Naive B cell (primary cell): ENCODE measurements around the gene B3GNT4. TPM values are rescaled to one million over a fixed set of nuclear protein-coding genes. Genes with fewer than 3 reads are reported as not detected.
"Not testable (repeated sequence)": the region's sequence is repeated elsewhere in the genome, so short reads cannot be mapped to it uniquely, and the experiment has no call there.

Source experiments
- ATAC-seq, 2 donors: fragments of 150-1000 bp; cut with Tn5 transposase; 2 replicates each; pipeline ENCODE4 v1.10.0; 2021; ENCODE audit warnings: low read depth in 2 of 2, mild to moderate bottlenecking in 2 of 2, moderate library complexity in 2 of 2
- DNase-seq: peaks from one replicate; pipeline ENCODE4 v3.0.0; 2022
- H3K27ac Mint-ChIP-seq, 6 donors: one replicate each; pipeline ENCODE4 v1.8.0; 2020 to 2022; ENCODE audit warnings: mild to moderate bottlenecking in 6 of 6, mixed read lengths in 6 of 6, moderate library complexity in 5 of 6, inconsistent platforms in 2 of 6
- H3K27me3 Mint-ChIP-seq, 3 donors: one replicate each; pipeline ENCODE4 v1.8.0; 2021 to 2022; ENCODE audit warnings: mixed read lengths in 3 of 3, mild to moderate bottlenecking in 1 of 3
- H3K36me3 Mint-ChIP-seq, 2 donors: one replicate each; pipeline ENCODE4 v1.8.0; 2020 to 2022; ENCODE audit warnings: mixed read lengths in 2 of 2, inconsistent platforms in 1 of 2, mild to moderate bottlenecking in 1 of 2
- H3K4me1 Mint-ChIP-seq, 3 donors: one replicate each; pipeline ENCODE4 v1.8.0; 2020 to 2022; ENCODE audit warnings: mixed read lengths in 3 of 3, inconsistent platforms in 1 of 3, mild to moderate bottlenecking in 1 of 3, moderate library complexity in 1 of 3
- H3K4me3 Mint-ChIP-seq, 8 donors: one replicate each; pipeline ENCODE4 v1.8.0; 2020 to 2022; ENCODE audit warnings: mild to moderate bottlenecking in 8 of 8, mixed read lengths in 8 of 8, moderate library complexity in 8 of 8, inconsistent platforms in 2 of 8
- H3K9me3 Mint-ChIP-seq, 7 donors: one replicate each; pipeline ENCODE4 v1.8.0; 2020 to 2022; ENCODE audit warnings: mixed read lengths in 7 of 7, mild to moderate bottlenecking in 5 of 7, inconsistent platforms in 2 of 7, moderate library complexity in 1 of 7
- polyA plus RNA-seq, 6 donors: library from polyadenylated mRNA; unstranded; fragments of 300-500 nt; fragmentation: Illumina TruSeq; gene quantifications; one replicate each; pipeline ENCODE4 v1.2.3, GENCODE V29; 2021; ENCODE audit warnings: low read depth in 6 of 6

B3GNT4 gene
- polyA plus RNA-seq, 6 donors from 2014 or later, result 0.54 to 0.84 (median 0.56) TPM; not detected in 3

DNA sequence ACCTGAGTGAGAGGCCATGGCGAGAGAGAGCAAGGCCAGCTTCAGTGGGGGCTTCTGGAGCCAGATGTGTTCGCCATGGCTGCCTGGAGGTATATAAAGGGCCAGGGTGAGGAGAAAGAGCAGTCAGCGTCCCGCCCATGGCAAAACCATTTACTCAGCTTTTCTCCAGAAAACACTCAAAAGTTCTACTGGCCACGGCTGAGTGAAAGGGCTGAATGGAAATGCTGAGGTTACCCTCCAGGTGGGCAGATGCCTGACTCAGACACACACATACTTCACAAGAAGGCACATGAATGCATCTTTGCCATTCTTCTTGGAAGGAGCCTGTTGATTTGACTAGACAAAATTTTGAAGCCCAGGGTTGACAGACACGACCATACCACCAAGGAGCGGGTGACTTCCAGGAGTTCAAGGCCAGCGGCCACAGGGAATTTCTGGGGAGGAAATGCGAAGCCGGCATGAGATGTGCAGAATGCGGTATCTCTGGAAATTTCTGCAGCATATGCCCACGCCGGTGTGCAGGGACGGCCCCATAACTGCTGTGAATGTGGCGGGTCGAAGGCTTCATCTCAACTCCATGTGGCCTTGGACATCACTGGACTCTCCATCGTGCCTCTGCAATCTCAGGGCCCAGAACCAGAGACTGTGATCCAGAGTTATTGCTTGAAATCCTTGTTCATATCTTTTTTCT, 29.2 kb upstream of the B3GNT4 start, which contains the start of gene IL31:
TSS of gene IL31 (minus strand) at position 67 of the 691 bp plus-strand sequence. CDS start at position 18, 49 bp downstream.
- ATAC-seq, result no peak

DNA sequence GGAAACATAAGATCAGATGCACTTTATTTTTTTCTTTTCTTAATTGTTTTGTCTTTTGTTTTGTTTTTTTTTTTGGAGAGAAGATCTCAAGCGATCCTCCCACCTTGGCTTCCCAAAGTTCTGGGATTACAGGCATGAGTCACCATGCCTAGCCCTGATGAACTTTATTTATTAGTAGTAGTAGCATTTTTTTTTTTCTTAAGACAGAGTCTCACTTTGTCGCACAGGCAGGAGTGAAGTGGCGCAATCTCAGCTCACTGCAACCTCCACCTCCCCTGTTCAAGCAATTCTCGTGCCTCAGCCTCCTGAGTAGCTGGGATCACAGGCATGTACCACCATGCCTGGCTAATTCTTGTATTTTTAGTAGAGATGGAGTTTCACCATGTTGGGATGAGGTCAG, 27.0 kb upstream of the B3GNT4 start:
- not testable (repeated sequence) for DNase-seq, H3K9me3 Mint-ChIP-seq, H3K36me3 Mint-ChIP-seq, H3K27ac Mint-ChIP-seq, H3K4me1 Mint-ChIP-seq, ATAC-seq
- Mint-ChIP-seq H3K27me3 (peaks cover 4 to 21% (median 4%) of the 10 kb centered on the region in 3 donors), H3K4me3 (peak overlapping the region in 1 of 8 donors; percentile 42)

More for the DNA sequence above, 29.2 kb upstream of the B3GNT4 start, which contains the start of gene IL31:
- DNase-seq, result no peak
- Mint-ChIP-seq H3K36me3 (no peaks in the 10 kb centered on the region), H3K27ac (peak within 1 kb of the TSS in 2 of 6 donors; percentile 11 to 43), H3K9me3 (no peaks in the 10 kb centered on the region), H3K4me1 (peaks cover 0 to 6% (median 0%) of the 10 kb centered on the region in 3 donors), H3K27me3 (peaks cover 0 to 17% (median 4%) of the 10 kb centered on the region in 3 donors), H3K4me3 (no peak within 1 kb of the TSS)

GRCh38 chr12:122182887-122183587, 20.5 kb upstream of the B3GNT4 start, which contains the start of gene LRRC43:
Gene LRRC43, plus strand, starts transcription at chr12:122183123. Its CDS starts 22 bp downstream, at chr12:122183145.
- Mint-ChIP-seq H3K9me3 (peaks cover 0 to 2% (median 0%) of the 10 kb centered on the region in 7 donors), H3K36me3 (no peaks in the 10 kb centered on the region), H3K27ac (peak within 1 kb of the TSS in 5 of 6 donors; percentile 29 to 93 (median 86)), H3K27me3 (peaks cover 4 to 9% (median 8%) of the 10 kb centered on the region in 3 donors), H3K4me1 (peaks cover 18 to 27% (median 25%) of the 10 kb centered on the region in 3 donors), H3K4me3 (peak within 1 kb of the TSS; percentile 80 to 92 (median 88))
- ATAC-seq (peak; percentile 67 to 69), DNase-seq (peak; percentile 48)

GRCh38 chr12:122183588-122183940, 19.9 kb upstream of the B3GNT4 start:
- H3K9me3 Mint-ChIP-seq, result peaks cover 0 to 2% (median 0%) of the 10 kb centered on the region in 7 donors
- peaks cover 4 to 9% (median 8%) of the 10 kb centered on the region in 3 donors for H3K27me3 Mint-ChIP-seq
- H3K4me1 Mint-ChIP-seq, result peaks cover 18 to 27% (median 25%) of the 10 kb centered on the region in 3 donors
- no peak for ATAC-seq
- peak overlapping the region in 7 of 8 donors; percentile 65 to 92 (median 81) for H3K4me3 Mint-ChIP-seq
- no peak for DNase-seq
- no peaks in the 10 kb centered on the region for H3K36me3 Mint-ChIP-seq
- peak overlapping the region in 1 of 6 donors; percentile 93 for H3K27ac Mint-ChIP-seq

DNA sequence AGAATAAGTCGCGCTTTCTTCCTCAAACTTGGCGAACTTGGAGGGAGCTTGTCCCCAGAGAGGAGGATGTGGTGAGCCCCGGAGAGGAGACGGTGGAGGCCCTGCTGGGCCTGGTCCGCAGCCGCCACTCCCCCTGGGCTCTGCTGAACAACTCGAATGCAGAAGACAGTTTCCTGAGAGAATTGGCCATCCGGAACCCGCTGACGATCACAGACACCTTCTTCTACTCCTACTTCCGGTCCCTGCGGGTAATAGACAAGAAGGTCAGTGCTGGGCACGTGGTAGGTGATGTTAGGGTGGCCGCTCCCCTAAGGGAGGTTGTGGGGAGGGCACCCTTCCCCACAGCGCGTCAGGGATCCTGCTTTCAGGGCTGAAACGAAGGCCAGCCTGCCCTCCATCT, 19.0 kb upstream of the B3GNT4 start:
- Mint-ChIP-seq H3K36me3 (no peaks in the 10 kb centered on the region), H3K27ac (peak overlapping the region in 4 of 6 donors; percentile 86 to 95 (median 90)), H3K4me3 (peak overlapping the region; percentile 44 to 92 (median 80)), H3K4me1 (peaks cover 14 to 27% (median 25%) of the 10 kb centered on the region in 3 donors), H3K27me3 (peaks cover 2 to 9% (median 4%) of the 10 kb centered on the region in 3 donors), H3K9me3 (peaks cover 0 to 2% (median 0%) of the 10 kb centered on the region in 7 donors)
- peak; percentile 48 for DNase-seq
- ATAC-seq, result peak; percentile 66 to 67

- H3K27ac Mint-ChIP-seq, result peak overlapping the region; percentile 11 to 95 (median 82)
- peaks cover 0 to 9% (median under 1%) of the 10 kb centered on the region in 3 donors for H3K27me3 Mint-ChIP-seq
- H3K9me3 Mint-ChIP-seq, result peaks cover 0 to 2% (median 0%) of the 10 kb centered on the region in 7 donors
- H3K36me3 Mint-ChIP-seq, result no peaks in the 10 kb centered on the region
- DNase-seq (no peak), ATAC-seq (no peak)
- H3K4me1 Mint-ChIP-seq, result peaks cover 14 to 27% (median 25%) of the 10 kb centered on the region in 3 donors
- peak overlapping the region in 5 of 8 donors; percentile 54 to 81 (median 78) for H3K4me3 Mint-ChIP-seq
Observed at GRCh38 chr12:122185079-122185478, 18.4 kb upstream of the B3GNT4 start.

DNA sequence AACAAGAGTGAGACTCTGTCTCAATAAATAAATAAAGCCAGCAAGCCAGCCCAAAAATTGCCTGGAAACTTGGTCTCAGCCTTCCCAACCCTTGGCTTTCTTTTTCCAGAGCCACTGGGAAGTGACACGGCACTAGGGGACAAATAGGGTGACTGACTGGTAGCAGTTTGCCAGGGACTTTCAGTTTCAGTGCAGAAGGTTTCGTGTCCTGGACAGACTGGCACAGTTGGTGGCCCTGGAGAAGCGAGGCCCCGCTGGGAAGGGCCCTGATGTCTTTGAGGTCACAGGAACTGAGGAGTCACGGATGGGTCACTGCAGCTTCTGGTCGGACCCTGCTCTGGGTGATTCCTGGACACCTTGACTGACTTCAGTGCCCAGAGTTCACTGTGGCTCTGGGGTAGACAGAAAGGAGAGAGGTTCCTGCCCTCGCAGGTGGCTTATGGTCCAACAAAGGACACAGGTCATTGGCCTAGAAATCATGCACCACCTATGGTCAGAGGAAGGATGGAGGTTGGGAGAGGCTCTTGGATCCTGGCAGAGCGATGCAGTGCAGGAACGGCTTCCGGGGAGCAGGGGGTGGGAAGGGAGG, 17.9 kb upstream of the B3GNT4 start:
- Mint-ChIP-seq H3K27me3 (peaks cover 0 to 9% (median 0%) of the 10 kb centered on the region in 3 donors), H3K9me3 (peaks cover 0 to 2% (median 0%) of the 10 kb centered on the region in 7 donors), H3K27ac (peak overlapping the region in 3 of 6 donors; percentile 22 to 88 (median 42)), H3K36me3 (no peaks in the 10 kb centered on the region), H3K4me1 (peaks cover 14 to 28% (median 26%) of the 10 kb centered on the region in 3 donors), H3K4me3 (peak overlapping the region in 1 of 8 donors; percentile 47)
- DNase-seq, result no peak
- ATAC-seq, result no peak

GRCh38 chr12:122187466-122187865, 16.0 kb upstream of the B3GNT4 start:
- peaks cover 0 to 12% (median 3%) of the 10 kb centered on the region in 3 donors for H3K27me3 Mint-ChIP-seq
- peaks cover 18 to 34% (median 32%) of the 10 kb centered on the region in 3 donors for H3K4me1 Mint-ChIP-seq
- no peak overlapping the region for H3K4me3 Mint-ChIP-seq
- peaks cover 0 to 2% (median 0%) of the 10 kb centered on the region in 7 donors for H3K9me3 Mint-ChIP-seq
- no peak for DNase-seq
- H3K27ac Mint-ChIP-seq, result no peak overlapping the region
- H3K36me3 Mint-ChIP-seq, result no peaks in the 10 kb centered on the region
- no peak for ATAC-seq

- Mint-ChIP-seq H3K9me3 (peaks cover 0 to 4% (median under 1%) of the 10 kb centered on the region in 7 donors), H3K36me3 (no peaks in the 10 kb centered on the region), H3K27ac (peak overlapping the region in 1 of 6 donors; percentile 90), H3K4me1 (peaks cover 6 to 17% (median 16%) of the 10 kb centered on the region in 3 donors), H3K27me3 (peaks cover 0 to 13% (median 8%) of the 10 kb centered on the region in 3 donors), H3K4me3 (no peak overlapping the region)
- DNase-seq (no peak), ATAC-seq (no peak)
Observed at GRCh38 chr12:122189626-122190475, 13.7 kb upstream of the B3GNT4 start.

DNA sequence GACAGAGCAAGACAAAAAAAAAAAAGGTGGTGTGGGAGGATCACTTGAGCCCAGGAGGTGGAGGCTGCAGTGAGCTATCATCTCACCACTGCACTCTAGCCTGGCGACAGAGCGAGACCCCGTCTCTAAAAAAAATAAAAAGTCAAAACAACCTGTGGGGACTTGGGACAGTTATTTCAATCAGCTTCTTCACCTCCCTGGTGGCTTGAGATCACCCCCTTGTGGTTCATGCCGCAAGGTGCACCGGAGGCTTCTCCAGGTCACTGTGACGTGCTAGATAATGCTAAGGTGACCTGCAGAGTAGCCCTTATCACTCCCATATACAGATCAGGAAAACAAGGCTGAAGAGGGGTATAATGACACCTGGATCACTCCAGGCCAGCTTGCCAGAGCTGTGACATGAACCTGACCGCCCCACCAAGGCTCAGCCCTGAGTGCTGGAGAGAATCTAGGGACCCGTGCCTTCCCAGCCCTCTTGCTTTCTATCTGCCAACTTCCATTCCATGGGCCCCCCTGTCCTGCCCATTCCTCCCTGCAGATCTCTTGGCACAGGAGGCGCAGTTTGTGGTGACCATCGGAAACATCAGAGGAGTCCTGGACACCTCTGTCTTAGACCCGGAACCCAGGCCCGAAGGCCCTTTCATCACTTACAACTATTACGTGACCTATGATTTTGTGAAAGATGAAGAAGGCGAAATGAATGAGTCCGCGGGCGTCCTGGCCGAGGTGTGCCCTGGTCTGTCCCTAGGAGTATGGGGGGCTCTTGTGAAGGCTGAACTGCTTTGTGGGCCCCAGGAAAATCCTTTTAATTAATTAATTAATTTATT, 12.5 kb upstream of the B3GNT4 start:
- Mint-ChIP-seq H3K4me1 (peaks cover 4 to 7% (median 6%) of the 10 kb centered on the region in 3 donors), H3K27me3 (peaks cover 4 to 20% (median 8%) of the 10 kb centered on the region in 3 donors), H3K27ac (peak overlapping the region in 1 of 6 donors; percentile 44)

DNA sequence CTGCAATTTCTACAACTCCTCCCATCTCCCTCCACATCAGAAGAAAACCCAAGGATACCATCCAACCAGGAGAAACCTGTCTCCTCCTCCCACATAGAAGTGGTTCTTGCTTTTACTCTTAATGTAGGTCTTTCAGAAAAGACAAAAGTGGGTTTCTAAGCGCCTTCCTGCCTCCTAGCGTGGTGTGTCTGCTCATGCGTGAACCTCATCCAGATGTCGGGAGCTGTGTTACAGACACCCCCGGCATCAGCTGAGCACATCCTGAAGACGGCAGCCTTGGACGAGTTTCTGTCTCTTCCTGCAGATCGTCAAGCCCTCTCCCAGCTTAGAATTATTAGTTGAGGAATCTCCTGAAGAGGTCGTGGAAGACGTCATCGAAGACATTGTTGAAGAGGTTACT, 11.1 kb upstream of the B3GNT4 start:
- Mint-ChIP-seq H3K4me1 (peaks cover 4 to 7% (median 6%) of the 10 kb centered on the region in 3 donors), H3K9me3 (peaks cover 0 to 16% (median 8%) of the 10 kb centered on the region in 7 donors), H3K27ac (no peak overlapping the region), H3K27me3 (peaks cover 4 to 26% (median 13%) of the 10 kb centered on the region in 3 donors), H3K4me3 (no peak overlapping the region), H3K36me3 (peaks cover 7 to 8% of the 10 kb centered on the region in 2 donors)
- ATAC-seq (no peak), DNase-seq (no peak)

More for the DNA sequence above, 12.5 kb upstream of the B3GNT4 start:
- peaks cover 7% of the 10 kb centered on the region in 2 donors for H3K36me3 Mint-ChIP-seq
- peaks cover 0 to 16% (median 7%) of the 10 kb centered on the region in 7 donors for H3K9me3 Mint-ChIP-seq
- ATAC-seq (peak; percentile 86 to 91), DNase-seq (peak; percentile 57)
- peak overlapping the region in 1 of 8 donors; percentile 47 for H3K4me3 Mint-ChIP-seq
